Liver (tissue), 3 donors: ENCODE results near the gene MRPL27.

Experiments
- CTCF ChIP-seq: fragments of 150-350 bp; IDR thresholded peaks from 2 replicates; pipeline ENCODE4 v1.5.1; 2017; ENCODE audit warnings: improper control_type of control experiment, low read depth, low read length; ENCODE audit not compliant: missing input control
- RXRA ChIP-seq, 2 donors: IDR thresholded peaks; 2 replicates each; pipeline ENCODE4 v1.6.1; 2017 to 2018; ENCODE audit warnings: antibody characterized with exemption in 2 of 2, mild to moderate bottlenecking in 1 of 2
- SP1 ChIP-seq: IDR thresholded peaks from 2 replicates; pipeline ENCODE4 v1.6.1; 2018; ENCODE audit warnings: antibody characterized with exemption, mild to moderate bottlenecking
- donor health status: healthy.
- donor health status: healthy.

GRCh38 chr17:50331085-50331791 is 41.7 kb downstream of the MRPL27 start:
- TF ChIP-seq CTCF (no peak), RXRA (IDR thresholded peaks at IDR 0.05) (no peak), SP1 (no peak)
